Spleen (tissue), 7 donors: ENCODE results near the gene TMEM245.

ENCODE experiments used
- CTCF ChIP-seq, 11 experiments: fragments of 200-600 bp in 7 of 11; fragments of 450-650 bp in 4 of 11; sonication (generic) in 4 of 11; IDR thresholded peaks in 8 of 11; conservative IDR thresholded peaks in 3 of 11; 1 replicate in 7 of 11; 2 replicates in 4 of 11; pipeline versions ENCODE4 v1.4.0 to v1.8.0; 2016 to 2021; ENCODE audit warnings: antibody characterized with exemption in 11 of 11, inconsistent platforms in 4 of 11, mild to moderate bottlenecking in 1 of 11
- POLR2A ChIP-seq, 3 donors: fragments of 450-650 bp; IDR thresholded peaks; one replicate each; pipeline ENCODE4 v1.5.1; 2017; ENCODE audit warnings: antibody characterized with exemption in 3 of 3, mild to moderate bottlenecking in 1 of 3
- POLR2AphosphoS5 ChIP-seq, 3 donors: sonication (generic); formaldehyde crosslinking; IDR thresholded peaks; one replicate each; pipeline ENCODE4 v1.5.1; 2017; ENCODE audit warnings: antibody characterized with exemption in 3 of 3
- donor health status: DM: no; HTN: no; CAD: no; lungs with moderate emphysema.
- donor health status: DM: no; HTN: no; CAD: no.
- donor health status: DM: no; HTN: no; CAD: no.

- TF ChIP-seq POLR2AphosphoS5 (IDR thresholded peaks at IDR 0.05) (no peak), CTCF (IDR thresholded peaks at IDR 0.05 in 8 of 11, conservative IDR thresholded peaks at IDR 0.05 in 3 of 11) (no peak), POLR2A (IDR thresholded peaks at IDR 0.05) (no peak)
Observed at GRCh38 chr9:109052416-109052815, 67.3 kb downstream of the TMEM245 start.
